Fibroblast of the aortic adventitia (primary cell): Measurements from ENCODE around the gene TRIM24. TPM values are rescaled to one million over a fixed set of nuclear protein-coding genes. Genes with fewer than 3 reads are reported as not detected.
A peak's percentile ranks its signal among the peaks of the same experiment; 100 is the strongest.
"Not testable (repeated sequence)": the region's sequence is repeated elsewhere in the genome, so short reads cannot be mapped to it uniquely, and the experiment has no call there.

ENCODE experiments used
- DNase-seq: peaks from one replicate; pipeline ENCODE4 v3.0.0-alpha.2; 2010; ENCODE audit warnings: low read depth
- H3K4me3 ChIP-seq: 2 replicates; pipeline ENCODE4 v1.5.1; 2011; ENCODE audit warnings: low read depth, mild to moderate bottlenecking, control low read depth, low read length, moderate library complexity
- total RNA-seq: library from RNA; depleted of rRNA; stranded (reverse); fragments of >200 nt; gene quantifications from 2 replicates; pipeline ENCODE4 v1.2.3, GENCODE V29; 2012; ENCODE audit warnings: low replicate concordance
- TF ChIP-seq, protein P1 (sequence below): IDR thresholded peaks from 2 replicates; pipeline ENCODE4 v1.5.1; 2011; ENCODE audit warnings: mild to moderate bottlenecking, low read length, control low read depth, inconsistent platforms; ENCODE audit not compliant: insufficient read depth

The TRIM24 gene
- total RNA-seq, 1 donor = 12.6 TPM

DNA sequence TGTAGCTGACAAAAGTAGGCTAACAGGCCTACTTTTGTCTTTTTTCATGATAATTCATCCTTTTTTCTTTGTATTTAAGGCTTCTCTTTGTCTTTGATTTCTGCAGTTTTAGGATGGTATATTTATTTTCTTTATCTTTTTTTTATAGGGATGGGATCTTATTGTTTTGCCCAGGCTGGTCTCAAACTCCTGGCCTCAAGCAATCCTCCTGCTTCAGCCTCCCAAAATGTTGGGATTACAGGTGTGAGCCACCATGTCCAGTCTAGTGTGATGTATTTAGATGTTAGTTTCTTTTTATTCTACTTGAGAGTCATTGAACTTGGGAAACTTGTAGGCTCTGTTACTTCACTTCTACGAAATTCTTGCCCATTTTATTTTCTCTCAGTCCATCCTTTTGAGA lies 35.4 kb downstream of the TRIM24 start:
- TF ChIP-seq, protein P1, sequence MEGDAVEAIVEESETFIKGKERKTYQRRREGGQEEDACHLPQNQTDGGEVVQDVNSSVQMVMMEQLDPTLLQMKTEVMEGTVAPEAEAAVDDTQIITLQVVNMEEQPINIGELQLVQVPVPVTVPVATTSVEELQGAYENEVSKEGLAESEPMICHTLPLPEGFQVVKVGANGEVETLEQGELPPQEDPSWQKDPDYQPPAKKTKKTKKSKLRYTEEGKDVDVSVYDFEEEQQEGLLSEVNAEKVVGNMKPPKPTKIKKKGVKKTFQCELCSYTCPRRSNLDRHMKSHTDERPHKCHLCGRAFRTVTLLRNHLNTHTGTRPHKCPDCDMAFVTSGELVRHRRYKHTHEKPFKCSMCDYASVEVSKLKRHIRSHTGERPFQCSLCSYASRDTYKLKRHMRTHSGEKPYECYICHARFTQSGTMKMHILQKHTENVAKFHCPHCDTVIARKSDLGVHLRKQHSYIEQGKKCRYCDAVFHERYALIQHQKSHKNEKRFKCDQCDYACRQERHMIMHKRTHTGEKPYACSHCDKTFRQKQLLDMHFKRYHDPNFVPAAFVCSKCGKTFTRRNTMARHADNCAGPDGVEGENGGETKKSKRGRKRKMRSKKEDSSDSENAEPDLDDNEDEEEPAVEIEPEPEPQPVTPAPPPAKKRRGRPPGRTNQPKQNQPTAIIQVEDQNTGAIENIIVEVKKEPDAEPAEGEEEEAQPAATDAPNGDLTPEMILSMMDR = no peak
- DNase-seq = no peak

DNA sequence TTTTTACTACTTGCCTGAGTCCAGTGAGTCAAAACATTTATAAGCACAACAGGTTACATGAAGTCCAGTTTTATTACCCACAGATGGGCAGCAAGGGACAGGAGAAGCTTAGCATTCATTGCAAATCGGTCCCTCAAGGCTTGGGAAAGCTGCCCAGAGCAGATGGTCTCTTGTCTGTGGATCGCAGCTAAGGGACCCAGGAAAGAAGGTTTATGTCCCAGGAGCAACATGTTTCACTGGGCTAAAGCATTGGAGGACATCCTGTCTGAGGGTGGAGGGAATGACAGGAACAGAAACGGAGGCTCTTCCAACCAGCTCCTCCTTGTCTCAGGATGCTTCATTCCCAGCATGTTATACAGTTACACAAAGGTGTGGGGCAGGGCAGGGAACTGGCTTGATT lies 39.3 kb downstream of the TRIM24 start:
- TF ChIP-seq, protein P1 = no peak

More for the DNA sequence above, 35.4 kb downstream of the TRIM24 start:
- no peak overlapping the region for H3K4me3 ChIP-seq

DNA sequence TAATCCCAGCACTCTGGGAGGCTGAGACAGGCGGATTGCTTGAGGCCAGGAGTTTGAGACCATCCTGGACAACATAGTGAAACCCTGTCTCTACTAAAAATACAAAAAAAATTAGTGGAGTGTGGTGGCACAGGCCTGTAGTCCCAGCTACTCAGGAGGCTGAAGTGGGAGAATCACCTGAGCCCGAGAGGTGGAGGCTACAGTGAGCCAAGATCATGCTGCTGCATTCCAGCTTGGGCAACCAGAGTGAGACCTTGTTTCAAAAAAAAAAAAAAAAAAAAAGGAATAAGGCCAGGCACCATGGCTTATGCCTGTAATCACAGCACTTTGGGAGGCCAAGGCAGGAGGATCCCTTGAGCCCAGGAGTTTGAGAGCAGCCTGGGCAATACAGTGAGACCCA lies 40.2 kb downstream of the TRIM24 start:
- not testable (repeated sequence) for DNase-seq, H3K4me3 ChIP-seq

More for the DNA sequence above, 39.3 kb downstream of the TRIM24 start:
- DNase-seq = no peak
- no peak overlapping the region for H3K4me3 ChIP-seq

DNA sequence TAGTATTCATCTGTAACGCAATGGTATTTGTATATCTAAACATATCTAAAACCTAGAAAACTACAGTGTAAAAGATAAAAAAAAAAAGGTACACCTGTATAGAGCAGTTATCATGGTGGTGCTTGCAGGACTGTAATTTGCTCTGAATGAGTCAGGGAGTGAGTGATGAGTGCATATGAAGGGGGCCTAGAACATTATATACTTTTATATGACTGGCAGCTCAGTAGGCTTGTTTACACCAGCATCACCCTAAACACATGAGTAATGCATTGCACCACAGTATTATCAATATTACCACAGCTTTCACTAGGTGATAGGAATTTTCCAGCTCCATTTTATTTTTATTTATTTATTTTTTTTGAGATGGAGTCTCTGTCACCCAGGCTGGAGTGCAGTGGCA lies 40.8 kb downstream of the TRIM24 start:
- no peak overlapping the region for H3K4me3 ChIP-seq
- TF ChIP-seq, protein P1 = no peak
- DNase-seq = no peak

DNA sequence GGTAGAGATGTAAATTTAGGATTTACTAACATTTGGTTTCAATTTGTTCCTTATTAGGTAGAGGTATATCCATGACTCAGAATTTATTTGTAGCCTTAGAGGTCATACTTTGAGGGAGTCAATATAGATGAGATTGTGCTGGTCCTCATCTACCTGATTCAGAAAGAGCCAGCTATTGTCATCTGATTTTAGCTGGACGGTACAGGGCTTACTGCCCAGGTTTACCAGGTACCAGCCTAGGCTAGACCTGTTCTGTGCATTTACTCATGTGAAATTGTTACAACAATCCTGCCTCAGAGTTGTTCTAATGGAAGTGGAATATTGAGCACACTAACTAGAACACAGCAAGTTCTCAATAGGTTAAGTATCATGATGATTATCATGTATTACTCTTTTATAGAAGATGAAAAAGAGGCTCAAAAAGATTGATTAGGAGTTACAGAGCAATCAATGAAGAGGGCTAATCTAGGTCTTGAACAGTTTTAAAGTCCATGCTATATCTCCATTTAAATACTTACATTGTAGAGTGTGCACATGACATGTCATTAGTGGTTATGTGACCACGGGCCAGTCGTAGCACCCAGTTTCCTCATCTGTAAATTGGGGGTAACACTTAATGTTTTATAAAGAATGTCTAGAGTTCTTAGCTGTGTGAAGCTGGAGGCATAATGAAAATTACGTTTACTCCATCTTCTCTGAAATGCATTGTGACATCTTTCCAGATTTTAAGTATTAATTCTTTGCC lies 42.1 kb downstream of the TRIM24 start:
- DNase-seq = peak; percentile 2
- no peak overlapping the region for H3K4me3 ChIP-seq
- TF ChIP-seq, protein P1 = no peak

DNA sequence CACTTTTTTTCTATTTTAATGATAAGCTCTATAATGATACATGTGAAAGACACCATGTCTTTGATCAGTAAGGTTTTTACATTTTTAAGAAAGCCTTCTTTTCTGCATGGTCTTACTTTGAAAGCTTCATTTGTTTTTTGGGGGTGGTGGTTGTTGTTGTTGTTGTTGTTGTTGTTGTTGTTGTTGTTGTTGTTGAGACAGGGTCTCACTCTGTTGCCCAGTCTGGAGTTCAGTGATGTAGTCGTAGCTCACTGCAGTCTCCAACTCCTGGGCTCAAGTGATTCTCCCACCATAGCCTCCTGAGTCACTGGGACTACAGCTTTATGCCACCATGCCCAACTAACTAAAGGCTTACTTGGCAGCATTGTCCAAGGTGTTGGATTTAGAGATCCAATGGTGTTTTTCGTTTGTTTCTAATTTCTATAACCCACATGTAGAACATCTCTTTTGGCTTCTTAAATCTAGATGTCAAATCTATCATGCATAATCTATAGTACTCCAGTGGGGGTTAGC lies 45.4 kb downstream of the TRIM24 start:
- TF ChIP-seq, protein P1 = no peak
- H3K4me3 ChIP-seq = no peak overlapping the region
- no peak for DNase-seq

DNA sequence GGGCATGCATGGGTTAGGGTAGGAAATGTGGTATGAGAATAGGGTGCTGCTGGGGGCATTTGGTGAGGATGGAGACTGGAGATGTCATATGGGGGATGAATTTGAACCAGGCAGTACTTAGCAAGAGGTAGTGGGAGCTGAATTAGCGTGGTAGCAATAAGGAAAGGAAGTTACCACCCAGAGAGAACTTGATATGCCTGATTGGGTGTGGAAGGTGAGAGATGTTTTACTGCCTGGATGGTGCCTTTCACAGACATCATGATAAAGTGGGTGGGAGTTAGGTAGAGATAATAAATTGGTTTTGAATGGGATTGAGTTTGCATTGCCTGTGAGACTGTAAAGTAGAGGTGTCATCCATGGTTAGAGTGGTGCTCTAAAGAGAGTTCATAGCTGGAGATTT lies 46.7 kb downstream of the TRIM24 start:
- TF ChIP-seq, protein P1 = no peak
- no peak for DNase-seq

More for the DNA sequence above, 46.7 kb downstream of the TRIM24 start:
- no peak overlapping the region for H3K4me3 ChIP-seq
